COLO668 (cell line): ENCODE measurements around the gene ARAP1.

Experiments
- DNase-seq: peaks from one replicate; lab custom pipeline; 2025; ENCODE audit not compliant: unreplicated experiment; lab: John Stamatoyannopoulos, UW

Gene ARAP1

DNA sequence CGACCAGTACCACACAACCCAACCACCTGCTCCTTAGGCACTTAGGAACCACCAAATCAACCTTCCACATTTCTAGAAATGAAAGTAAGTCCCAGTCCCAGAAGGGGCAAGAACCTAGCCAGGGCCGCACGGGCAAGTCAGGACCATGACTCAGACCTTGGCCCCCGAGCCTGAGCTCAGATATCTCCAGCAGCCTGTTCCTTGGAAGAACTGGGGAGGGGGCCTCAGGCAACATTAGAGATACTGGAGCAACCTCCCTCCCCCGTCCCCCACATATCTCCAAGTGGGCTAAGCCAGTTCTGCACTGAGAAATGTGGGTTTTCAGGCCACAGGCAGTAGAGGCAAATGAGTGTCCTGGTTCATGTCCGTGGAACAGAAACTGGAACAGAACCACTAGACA lies 7.7 kb downstream of the ARAP1 start:
- DNase-seq: no peak

DNA sequence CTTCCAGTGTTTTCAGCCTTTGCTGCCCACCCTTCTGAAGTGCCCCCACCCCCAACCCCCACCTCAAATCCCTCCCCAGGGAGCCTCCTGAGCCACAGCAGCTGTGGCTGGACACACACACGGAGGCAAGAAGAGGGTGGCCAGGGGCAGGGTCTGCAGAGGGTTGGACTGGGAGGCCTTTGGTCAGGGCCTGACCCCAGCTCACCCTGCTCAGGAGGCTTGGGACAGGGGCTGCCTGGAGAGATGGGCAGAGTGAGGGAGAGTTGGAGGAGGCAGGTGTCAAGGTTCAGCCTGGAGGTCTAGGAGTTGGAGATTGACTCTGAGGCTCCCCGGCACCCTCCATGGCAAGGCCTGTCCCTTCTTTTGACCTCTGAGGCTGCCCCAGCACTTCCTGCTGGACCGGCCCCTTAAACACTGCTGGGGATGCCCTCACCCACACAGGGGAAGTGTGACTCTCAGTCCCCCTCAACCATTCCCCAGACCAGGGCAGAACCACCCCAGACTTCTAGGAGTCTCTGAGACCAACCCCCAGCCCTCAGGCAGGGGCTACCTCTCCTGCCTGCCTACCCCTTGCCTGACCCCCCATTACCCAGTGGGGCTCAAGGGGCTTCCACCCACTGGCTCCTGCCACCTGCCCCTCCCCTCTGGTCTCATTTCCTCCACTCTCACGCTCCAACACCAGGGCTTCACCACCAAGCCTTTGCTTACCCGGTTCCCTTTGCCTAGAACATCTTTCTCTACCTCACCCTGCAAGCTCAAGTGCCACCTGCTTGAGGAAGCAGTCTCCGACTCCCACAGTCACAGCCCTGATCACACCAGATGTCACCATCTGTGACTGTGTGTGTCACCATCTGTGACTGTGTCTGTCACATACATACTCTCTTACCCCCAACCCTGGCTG lies 8.6 kb downstream of the ARAP1 start:
- peak; percentile 8 for DNase-seq

DNA sequence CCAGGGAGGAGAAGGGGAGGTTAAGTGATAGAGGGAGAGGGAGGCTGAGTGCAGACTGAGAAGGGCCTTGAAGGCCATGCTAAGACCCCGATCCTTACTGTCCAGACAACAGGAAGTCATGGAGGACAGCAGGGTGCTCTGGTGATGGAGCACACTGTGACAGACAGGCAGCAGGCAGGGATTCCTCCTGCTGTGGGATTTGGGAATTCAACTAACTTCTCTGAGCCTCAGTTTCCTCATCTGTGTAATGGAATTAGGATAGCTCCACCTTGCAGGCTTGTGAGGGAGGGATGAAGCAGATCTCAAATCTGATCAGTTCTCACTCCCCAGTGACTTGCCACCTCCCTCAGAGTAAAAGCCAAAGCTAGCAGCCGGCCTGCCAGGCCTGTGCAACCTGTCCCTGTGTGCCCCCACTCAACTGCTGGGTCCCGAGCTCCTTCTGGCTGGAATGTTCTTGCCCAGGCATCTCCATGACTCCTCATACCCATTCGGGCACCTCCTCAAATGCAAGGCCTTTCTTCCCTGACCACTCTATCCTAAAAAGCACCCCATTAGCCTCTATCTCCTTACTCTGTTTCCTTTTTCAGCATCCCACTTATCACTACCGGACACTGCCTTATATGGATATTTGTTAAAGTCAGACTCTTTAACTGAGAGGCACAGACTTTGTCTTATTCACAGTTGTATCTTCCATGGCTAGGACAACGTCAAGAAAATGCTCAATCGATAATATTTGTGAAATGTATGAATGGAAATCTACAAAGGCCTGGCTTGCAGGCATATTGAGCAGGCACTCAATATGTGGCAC lies 9.5 kb downstream of the ARAP1 start:
- DNase-seq: no peak

DNA sequence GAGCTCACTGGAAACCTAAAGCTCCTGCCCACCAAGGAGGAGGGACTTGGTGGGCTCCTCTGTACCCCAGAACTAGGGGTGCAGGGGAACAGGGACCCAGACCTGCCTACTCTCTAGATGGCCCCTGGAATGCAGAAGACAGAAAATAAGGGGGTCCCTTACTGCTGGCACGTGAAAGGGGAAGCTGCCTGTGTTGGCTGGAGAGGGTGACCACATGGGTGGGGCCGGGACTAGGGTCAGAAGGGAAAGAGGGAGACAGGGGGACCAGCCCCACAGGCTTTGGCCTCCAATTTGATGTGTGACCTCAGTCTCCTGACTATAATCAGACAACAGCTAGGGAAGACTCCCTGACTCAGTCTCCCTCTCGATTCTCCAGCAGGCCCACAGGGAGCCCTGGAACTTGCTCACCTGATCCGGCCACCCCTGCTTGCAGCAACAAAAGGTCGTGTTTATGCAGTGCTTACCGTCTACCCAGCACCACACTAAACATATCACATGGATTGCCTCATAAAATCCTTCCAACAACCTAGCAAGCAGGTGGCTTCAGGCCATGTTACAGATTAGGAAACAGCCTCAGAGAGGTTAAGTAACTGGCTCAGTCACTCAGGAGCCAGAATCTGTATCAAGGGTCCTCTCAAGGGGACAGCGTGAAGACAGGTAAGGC lies 10.2 kb downstream of the ARAP1 start:
- DNase-seq: no peak

DNA sequence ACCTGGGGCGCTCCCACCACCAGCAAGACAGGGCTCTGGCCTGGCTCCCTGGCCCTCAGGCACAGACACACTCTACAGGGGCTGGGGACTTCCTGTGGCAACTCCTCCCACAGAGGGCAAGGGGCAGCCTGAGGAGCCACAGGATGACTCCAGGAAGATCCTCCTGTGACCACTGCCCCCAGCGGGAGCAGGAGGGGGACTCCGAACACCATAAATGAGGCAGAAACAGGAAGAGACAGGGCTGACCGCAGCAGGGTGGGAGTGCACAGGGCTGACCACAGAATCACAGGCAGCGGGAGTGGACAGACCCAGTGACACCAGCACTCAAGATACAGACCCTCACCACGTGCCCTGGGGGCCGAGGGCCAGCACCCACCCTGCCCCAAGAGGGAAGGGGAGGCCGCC lies 10.8 kb downstream of the ARAP1 start:
- no peak for DNase-seq

DNA sequence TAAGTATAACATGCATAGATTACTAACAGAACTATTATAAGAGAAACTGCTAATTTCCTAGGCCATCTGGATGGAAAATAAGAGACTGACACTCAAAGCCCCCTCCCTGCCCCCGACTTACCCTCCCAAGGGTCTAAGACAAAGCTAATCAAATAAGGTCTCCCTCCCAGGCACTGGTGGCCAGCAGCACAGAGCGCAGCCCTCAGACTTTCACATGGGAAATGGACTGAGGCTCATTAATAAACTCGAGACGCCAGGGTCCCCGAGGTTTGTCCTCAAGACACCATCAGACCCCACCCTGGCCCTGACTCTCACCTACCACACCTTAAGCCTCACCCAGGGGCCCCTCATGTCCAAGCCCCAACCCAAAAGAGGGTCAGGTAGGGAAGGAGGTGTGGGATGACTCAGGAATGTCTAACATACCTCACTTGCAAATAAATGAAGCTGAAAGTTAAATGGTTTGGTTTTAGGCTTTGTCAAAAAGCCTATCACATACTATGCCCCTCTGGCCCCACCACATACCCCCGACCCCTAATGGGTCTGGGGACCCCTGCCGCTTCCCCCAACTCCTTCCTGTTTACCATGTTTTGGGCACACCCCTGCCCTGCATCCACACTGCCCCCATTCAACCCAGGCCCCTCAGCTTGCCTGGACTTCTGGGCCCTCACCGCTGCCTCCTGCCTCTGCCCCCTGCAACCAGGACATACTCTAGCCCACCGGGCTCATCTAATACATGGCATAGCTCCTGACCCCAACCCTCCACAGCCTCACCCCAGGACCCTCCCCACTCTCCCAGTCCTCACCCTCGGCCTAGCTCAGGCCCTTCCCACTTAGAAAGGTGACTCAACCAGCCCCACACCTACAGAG lies 11.4 kb downstream of the ARAP1 start:
- DNase-seq: no peak

DNA sequence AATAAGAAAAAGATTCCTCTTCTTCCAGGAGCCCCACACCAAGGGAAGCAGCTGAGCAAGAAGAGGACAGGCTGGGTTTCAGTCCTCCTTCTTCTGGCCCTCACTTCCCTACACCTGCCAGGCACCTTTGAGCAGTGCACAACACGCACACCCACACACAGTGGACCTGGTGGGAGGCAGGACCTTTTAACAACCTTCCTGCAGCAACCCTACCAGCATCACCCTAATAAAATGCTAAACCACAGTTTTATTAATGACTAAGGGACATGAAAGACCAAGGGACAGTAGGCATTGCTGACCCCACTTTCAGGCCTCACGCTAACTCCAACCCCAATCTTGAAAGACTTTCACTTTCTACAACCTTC lies 12.2 kb downstream of the ARAP1 start:
- no peak for DNase-seq

DNA sequence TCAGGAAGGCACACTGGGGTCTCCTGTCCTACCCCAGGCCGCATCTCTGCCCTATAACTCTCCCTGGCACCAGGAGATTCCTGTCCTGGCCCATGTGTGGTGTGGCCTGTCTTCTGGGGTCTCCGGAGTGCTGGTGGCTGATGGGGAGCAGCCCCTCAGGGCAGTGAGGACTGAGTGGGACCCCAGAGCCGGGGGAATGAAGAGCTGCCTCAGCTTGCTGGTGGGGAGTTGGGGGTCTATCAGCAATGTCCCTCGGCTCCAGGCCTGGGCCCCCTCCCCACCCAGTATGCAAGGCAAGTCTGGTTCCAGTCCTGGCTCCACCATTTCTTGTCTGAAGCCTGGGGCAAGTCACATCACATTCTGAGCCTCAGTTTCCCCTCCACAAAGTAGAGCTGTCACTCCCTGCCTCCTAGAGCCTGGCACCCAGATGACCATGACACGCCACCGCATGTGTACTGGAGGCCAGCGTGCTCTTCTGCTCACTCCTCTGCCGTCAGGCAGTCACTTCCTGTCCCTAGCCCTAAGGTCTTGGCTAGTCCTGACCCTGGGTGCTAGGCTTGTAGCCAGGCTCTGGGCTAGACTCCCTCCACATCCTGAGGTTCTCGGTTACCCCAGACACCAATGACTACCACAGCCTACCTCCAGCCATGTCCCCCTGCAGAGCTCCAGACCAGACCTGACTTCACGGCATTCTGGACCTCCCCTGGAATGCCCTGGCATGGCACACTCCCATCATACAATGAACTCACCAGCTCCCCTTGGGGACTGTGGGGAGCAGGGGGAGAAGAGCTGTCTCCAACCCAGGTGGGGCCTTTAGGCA lies 12.8 kb downstream of the ARAP1 start:
- DNase-seq: no peak

DNA sequence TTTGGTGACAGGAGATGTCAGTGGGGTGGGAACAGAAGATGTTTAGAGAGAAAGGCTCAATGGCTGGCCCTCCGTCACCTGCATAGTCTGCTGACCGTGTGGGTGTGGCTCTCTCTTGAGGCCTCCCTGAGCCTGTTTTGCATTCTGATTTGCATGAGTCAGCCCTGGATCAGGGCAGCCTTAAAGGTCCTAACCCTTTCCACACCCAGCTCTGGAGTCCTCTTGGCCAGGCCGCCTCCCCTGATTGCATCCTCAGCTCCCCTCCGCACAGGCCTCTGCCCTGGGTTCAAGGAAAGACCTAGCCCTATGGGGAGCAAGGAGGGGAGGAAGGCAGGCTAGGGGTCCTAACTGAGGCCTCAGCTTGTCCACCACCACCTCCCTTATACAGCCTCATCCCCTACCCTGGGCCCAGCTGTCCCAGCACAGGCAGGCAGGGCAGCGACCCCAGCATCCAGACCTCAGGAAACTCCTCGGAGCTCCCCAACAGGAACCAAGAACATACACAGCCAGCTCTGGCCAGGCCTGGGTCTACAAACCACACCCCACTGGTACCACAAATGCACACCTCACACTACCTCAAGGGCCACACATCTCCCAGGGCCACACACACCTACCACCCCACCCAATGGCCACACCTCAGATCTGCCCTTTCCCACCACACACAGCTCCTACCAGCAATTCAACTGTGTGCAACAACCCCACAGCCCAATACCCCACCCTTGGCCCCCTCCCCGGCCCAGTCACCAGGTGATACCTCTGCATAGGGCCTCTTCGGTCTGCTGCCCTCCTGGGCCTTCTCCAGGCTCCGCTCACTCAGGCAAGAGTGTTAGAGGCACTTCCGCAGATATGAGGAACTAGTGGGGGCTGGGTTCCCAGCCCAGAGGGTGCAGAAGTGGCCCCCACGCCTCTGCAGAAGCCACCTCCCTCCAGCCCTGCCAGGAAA lies 13.7 kb downstream of the ARAP1 start:
- no peak for DNase-seq

DNA sequence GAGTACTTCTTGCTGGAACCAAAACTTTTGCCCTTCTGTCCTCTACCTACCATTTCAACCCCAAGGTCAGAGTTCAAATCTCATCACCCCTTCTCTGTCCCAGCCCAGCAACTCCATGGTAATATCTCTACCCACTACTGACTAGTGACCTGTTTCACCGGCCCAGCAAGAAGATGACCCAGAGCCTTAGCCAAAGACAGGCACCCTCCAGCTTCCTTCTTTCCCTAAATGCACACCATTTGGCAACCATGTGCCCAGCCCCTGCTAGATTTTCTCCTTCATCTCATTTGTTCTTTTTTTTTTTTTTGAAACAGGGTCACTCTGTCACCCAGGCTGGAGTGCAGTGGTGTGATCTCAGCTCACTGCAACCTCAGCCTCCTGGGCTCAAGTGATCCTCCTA lies 14.9 kb downstream of the ARAP1 start:
- no peak for DNase-seq

DNA sequence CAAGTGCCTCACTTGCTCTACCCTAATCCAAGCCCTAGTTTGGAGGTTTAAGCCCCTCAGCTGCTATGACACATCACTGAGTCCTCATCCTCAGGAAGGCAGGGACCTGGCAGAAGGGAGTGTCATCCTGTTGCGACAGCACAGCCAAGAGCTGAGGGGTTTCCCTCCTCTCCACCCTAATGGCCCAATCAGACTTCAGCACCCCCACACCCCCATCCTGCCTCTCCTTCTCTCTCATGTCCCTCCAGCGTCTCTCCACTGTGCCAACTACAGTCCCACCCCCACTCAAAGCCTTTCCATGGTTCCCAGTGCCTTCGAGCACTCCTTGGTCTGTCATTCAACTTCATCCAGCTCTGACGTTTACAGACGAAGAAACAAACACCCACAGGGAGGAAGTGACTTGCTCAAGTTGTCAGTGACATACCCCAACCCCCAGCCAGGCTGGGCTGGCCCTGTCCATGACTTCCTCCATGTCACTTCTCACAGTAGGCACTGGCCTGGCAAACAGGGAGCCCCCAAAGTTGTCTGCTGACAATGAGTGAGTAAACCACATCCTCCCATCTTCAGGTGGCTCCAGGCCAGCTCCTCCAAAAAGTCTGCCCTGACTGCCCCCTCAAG lies 15.6 kb downstream of the ARAP1 start:
- no peak for DNase-seq

DNA sequence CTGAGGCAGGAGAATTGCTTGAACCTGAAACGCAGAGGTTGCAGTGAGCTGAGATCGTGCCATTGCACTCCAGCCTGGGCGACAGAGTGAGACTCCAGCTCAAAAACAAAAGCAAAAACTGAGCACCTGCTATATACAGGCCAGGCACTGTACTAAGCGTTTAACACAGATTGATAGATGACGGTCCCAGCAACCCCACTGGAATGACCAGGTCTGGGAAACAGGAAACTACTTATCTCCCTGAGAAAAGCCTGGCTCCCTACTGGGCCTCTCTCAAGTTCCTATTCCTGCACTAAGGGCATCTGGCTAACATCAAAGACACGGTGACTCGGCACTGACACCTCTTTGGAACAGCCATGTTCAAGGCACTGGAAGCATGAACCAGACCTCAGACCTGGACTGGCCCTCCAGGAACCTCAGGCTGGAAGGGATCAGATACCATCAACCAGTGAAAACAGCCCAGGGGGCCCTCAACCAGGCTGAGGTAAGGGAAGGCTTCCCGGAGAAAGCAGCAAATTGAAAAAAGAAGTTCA lies 16.6 kb downstream of the ARAP1 start:
- no peak for DNase-seq

DNA sequence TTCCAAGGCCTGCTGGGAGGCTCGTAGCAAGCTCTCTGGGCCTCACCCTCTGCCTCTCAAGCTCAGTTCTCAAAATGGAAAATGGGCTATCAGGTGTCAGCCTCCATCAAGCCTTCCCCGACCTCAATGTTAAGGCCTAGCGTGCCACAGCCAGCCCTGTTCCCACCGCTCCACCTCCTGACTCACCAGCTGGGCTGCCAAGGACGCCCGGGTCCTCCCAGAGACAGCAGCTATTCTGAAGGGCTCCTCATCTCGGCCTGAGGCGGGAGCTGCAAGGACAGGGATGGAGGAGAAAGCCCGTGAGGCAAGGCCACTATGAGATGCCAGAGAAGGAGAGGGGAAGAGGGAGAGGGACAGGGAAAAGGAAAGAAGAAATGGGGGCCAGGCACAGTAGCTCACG lies 19.9 kb downstream of the ARAP1 start:
- DNase-seq: no peak

DNA sequence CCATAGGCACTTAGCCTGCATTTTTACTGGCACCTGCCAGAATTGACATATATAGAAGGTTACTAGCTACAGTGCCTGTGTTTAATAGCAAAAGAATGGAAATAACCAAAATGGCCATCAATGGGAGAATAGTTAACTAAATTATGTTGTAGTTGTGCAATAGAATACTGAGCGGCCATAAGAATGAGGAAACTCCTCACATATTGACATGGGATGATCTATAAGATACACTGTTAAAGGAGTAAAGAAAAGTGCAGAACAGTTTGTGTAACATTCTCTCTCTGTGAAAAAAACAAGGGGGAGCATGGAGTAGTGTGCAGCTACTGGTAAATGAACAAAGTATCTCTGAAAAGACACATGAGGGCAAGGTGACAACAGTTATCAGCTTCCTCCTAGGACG lies 21.5 kb downstream of the ARAP1 start:
- no peak for DNase-seq

DNA sequence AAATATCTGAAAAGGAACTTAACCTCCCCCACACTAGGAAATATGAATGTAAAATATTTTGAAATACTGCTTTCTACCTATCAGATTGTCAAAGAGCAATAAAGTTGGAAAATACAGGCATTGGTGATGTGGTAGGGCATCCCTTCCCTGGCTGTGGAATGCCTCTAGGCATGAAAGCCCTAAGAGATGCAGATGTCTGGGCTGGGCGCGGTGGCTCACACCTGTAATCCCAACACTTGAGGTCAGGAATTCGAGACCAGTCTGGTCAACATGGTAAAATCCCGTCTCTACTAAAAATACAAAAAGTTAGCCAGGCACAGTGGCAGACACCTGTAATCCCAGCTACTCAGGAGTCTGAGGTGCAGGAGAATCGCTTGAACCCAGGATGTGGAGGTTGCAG lies 22.0 kb downstream of the ARAP1 start:
- no peak for DNase-seq

DNA sequence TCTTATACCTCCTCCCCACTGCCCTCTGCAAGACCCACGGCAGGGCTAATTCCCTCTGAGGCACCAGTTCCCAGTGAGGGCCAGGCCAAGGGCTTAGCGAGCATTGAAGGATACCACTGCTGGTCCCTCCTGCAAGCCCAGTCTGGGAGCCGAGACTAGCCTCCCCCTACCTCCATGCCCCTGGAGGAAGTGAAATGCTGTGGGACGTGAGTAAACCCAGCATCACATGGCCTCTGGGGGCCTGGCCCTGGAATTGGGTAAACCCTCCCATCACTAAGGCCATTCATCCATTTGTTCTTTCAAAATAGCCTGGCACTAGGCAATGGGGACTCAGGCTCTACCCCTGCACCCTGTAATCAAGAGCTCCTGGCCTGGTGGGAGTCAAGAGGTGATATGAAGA lies 24.7 kb downstream of the ARAP1 start:
- DNase-seq: no peak

DNA sequence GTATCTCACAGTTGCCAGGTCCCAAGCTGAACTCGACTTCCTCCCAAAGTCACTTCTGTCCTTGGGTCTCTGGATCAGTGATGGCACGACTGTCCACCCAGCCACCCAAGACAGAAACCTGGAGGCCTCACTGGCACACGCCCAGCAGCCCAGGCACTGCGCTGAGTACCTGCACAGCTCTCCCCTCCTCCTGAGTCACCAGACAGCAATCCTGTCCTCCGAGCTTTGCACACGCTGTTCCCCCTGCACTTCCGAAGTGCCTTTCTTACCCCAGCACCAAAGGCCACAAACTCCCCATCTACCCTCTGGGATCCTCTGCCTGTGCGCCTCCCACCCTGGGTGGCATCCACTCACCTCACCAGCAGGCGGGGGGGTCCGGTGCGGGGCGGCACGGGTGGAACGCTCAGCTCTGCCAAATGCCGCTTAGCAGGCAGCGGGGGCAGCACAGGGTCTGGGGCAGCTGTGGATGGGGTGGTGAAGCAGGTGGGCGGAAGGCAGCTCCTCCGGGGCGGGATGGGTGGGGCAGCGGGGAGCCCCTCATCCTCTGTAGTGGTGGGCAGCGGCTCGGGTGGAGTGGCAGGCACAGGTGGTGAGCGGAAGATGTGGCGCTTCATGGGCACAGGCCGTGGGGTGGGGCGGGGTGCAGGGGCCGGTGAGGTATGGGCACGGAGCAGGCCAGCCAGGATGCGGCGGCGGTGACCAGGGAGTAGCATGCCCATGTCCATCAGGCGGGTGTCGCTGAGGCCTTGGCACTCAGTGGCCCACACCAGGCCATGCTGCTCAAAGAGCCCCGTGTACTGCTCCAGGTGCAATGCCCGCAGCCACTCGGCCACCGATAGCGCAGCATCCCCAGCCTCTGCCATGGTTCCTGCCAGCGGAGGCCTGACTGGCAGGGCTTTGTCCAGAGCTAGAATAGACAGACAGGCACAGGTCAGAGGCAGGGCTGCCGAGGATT lies 25.7 kb downstream of the ARAP1 start:
- DNase-seq: no peak
